ENCODE measurements around the gene PGS1.

Gene PGS1

DNA sequence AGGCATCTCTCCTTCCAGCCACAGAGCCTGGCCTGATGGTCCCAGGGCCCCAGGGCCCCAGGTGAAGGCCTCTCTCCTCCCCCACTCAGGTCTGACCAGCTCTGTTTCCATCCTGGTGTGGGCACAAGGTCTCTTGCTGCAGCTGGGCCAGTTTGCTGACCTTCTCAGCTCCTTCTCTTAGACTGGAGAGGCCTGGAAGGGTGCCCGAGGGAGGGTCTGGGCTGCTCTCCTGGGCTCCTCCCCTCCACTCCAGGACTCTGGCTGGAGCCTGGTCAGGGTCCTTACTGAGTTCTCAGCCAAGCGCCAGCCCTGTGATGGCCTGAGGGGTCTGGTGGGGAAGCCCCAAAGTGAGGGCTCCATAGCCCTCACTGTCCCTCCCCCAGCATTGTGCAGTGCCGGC lies 31.0 kb upstream of the PGS1 start:
- DNase-seq = no peak

DNA sequence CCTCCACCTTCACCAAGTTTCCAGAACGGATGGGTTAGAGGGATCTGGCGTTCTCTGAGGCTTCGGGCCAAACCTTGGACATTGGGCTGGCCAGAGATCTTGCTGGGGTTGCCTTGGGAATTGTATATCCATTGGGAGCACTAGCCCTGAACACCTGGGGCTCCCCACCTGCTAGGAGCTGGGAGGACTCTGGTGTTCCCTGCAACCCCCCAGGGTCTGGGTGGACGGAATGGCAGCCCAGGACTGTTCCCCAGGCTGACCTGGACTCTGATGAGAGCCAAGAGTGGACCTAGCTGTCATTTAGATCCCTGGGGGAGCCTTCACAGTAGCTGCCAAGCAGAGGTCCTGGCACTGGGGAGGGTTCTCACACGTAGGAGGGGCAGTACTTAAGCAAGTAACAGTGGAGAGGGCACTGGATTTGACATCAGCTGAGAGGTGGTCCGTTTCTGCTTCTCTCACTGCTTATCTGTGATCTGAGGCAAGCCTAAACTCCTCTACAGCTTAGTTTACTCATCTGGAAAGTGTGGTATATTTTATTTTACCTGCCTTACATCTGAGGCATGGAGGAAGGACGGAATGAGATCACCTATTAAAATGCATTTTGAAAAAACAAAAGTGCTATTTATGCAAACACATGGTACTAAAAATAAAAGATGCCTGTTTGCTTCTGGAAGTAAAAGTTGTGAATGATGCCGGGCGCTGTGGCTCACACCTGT lies 30.2 kb upstream of the PGS1 start:
- no peak for DNase-seq

DNA sequence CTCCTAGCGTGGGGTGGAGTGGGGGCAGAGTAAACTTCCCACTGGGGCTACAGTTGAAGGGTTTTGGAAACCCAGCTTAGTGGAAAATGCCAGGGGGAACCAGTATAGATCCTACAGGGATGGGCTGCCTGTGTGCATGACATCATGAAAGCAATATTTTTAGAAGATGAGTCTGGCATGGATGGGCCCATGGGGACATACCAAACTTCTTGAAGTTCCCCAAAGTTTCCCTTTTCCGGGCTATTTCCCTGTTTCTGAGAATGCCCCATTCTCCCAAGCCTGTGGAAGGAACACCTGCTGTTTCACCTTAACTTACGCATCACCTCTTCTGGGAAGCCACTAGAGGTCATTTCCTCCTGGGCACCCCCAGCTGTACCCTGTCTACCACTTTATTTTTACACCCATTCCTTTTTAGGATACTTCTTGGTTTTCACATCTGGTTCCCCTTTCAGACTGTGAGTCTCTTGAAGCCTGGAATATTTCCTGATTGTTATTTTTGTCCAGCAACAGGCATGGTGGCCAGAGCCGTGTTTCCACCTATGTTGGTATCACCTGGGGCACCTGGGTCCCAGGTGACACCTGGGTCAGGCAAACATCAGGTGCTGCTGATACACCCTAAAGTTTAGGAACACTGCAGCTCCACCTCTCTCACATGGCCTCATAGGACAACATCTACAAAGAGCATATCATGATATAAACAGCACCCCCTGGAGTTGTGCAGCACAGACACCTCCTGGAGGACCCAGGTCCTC lies 28.4 kb upstream of the PGS1 start:
- no peak for DNase-seq

DNA sequence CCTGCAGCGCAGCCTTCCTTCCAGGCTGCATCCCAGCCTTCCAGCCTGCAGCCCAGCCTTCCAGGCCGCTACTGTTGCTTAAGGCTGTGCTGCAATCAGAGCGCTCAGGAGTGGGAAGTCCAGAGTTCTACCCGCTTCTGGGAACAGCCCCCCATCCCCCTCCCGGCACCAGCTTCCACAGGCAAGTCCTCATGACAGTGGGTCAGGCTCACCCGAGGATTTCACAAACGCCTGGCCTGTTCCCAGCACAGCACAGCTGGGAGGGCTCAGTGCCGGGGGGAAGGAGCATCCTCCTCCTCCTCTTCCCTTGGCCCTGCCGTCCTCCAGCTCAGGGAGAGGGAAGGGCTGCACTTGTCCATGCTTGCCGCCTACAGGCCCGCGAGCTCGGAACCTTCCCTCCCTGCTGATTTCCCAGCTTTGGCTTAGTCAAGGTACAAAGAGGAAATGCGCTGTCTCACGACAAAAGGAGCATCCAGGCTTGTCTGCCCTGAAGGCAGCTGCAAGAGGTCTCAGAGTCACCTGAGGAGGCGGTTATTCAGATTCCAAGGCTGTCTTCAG lies 26.9 kb upstream of the PGS1 start:
- no peak for DNase-seq

DNA sequence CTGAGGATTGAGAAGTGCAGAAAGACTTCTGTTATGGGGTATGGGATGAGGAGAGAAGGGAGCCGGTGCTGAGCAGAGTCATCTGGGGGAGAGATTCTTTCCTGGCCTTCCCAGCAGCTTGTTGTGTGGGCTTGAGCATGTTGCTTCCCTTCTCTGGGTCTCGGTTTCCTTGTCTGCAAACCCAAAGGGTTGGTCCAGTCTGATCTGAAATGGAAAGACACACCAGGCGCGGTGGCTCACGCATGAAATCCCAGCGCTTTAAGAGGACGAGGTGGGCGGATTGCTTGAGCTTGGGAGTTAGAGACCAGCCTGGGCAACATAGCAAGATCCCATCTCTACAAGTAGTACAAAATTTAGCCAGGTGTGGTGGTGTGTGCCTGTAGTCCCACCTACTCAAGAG lies 24.6 kb upstream of the PGS1 start:
- DNase-seq = no peak

DNA sequence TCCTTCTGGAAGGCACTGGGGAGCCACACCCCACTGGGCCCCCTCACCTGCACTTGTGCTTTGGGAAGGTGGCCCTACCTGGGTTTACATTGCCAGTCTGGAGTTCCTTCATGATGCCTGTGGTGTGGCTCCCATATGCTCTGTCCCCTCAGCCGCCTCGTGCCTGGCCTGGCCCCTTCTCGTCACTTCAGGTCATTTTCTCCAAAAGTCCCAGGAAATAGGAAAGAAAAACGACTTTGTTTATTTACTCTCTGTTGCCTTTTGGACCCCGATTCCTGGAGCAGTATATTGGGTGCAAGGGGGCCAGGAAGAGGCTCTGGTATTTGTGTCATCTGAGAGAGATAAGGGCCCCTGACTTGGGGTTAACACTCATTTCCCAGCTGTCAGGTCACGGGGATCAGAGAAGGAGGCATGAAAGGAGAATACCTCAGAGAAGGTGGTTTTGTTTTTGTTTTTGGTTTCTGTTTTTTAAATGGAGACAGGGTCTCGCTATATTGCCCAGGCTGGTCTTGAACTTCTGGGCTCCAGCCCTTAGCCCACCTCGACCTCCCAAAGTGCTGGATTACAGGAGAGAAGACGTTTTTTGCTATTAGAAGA lies 23.3 kb upstream of the PGS1 start:
- DNase-seq = no peak

DNA sequence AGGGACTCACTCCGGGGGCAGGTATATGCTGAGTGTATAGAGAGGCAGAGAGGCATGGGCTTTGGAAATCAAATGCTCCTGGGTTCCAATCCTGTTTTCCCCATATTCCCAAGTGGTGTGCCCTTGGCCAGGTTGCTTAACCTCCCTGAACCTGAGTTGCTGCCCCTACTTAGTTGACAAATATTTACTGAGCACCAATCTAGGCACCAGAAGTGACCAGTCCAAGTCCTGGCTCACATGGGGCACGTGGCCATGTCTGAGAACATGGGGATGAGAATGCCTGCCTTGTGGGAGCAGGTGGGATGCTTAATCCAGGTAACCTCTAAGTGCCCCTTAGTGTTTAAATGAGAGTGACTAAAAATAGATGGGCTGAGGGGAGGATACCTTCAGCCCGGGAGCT lies 22.7 kb upstream of the PGS1 start:
- DNase-seq = no peak

DNA sequence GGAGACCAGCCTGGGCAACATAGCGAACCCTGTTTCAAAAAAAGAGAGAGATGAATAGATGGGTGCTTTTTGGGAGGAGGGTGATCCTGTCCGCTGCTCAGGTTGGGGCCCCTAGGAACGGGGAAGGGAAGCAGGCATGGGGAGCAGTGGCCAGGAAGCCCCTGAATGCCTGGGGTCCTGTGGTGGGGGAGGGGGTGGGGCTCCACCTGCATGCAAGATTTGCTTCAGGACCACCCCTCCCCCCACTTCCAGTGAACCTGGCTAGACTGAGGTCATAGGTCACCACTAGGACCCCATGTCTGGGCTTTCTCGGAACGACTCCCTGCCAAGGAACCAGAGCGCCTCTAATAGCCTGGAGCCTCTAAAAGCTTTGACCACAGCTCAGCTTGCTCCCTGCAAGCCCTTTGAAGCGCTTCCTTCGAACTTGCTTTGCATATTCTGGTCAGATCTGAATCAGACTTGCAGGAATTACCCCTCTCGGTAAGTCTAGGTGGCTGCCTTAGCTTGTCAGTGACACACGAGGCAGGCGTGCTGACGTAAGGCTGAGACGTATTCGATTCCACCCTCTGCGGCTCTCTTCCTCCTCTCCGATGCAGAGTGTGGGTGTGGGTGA lies 22.2 kb upstream of the PGS1 start:
- DNase-seq = no peak

DNA sequence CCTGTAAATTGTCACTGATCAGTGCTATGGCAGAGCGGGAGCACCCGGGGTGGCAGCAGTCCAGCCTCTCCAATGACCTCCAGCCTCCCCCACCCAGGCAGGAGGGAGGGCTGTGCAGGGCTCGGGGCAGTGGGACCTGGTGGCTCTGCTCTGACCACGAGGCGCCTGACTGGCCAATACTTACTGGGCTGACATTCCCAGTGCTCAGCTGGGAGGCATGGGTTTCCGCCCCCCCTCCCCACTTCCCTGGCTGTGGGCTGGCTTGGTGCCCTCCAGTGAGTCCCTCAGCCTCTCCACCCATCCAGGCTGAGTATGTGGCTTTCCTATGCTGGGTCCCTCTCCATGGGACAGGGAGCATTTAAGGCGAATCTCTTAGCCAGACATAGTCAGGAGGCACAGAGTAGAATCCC lies 21.3 kb upstream of the PGS1 start:
- no peak for DNase-seq

DNA sequence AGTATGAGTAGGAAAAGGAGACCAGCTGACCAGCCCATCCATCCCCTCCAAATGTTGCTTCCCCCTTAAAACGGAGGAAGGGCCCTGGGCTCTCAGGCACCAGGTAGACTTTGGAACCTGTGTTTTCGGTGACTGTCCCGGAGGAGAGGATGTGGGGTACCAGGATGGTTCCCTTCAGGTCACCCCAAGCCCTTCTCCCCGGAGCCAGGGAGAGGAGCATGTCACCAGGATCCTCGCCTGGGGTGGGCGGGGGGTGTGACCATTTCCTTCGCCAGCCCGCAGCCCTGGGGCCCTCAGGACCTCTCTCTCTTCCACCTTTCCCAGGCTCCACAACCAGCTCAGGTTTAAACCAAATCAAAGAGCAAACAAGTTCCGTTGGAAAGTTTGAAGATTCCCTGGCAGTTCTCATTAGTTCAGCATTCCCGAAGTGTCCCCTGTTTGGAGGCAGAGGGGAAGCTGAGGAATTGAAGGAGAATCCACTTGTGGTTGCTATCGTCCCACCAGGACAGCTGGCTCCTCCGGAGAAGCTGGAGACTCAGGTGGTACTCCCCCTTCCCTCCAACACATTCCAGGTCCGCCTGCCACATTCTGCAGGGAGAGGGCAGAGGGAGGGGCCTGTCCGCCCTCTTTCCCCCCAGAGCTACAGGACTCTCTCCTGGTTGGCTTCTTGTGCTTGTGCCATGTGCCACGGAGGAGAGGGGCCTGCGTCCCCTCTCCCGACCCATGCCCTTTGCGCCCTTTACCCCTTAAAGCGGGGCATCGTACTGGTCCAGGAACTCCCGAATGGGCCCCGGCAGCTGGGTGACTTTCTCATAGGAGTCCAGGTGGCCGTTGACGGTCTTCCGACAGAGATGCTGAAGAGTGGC lies 20.5 kb upstream of the PGS1 start:
- DNase-seq = no peak

DNA sequence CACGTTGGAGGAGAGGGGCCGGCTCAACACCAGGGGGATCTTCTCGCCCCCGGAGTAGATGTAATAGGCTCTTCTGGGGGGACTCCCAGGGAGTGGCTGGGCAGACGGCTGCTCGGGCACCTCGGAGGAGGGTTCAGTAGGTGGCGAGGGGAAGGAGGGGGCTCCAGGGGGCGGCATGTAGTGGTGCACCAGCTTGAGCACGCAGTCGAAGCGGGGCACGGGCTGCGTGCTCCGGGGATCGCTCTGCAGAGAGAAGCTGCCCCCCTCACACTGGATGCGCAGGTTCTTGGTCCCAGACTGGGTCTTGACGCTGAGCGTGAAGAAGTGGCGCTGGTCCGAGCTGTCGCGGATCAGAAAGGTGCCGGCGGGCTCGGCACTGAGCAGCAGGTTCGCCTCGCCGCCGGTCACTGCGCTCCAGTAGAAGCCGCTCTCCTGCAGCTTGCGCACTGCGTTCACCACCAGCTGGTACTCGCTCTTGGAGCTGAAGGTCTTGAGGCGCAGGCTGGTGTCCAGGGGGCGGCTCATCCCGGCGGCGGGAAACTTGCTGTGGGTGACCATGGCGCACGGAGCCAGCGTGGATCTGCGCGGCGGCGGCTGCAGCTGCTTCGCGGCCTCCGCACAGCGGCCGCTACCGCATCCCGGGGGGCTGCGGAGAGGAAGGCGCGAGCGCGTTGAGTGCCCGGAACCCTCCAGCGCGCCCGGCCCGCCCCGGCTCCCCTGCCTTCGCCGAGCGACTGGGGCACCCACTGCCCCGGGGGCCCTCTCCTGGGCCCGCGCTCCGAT lies 19.7 kb upstream of the PGS1 start:
- peak; percentile 4 for DNase-seq

DNA sequence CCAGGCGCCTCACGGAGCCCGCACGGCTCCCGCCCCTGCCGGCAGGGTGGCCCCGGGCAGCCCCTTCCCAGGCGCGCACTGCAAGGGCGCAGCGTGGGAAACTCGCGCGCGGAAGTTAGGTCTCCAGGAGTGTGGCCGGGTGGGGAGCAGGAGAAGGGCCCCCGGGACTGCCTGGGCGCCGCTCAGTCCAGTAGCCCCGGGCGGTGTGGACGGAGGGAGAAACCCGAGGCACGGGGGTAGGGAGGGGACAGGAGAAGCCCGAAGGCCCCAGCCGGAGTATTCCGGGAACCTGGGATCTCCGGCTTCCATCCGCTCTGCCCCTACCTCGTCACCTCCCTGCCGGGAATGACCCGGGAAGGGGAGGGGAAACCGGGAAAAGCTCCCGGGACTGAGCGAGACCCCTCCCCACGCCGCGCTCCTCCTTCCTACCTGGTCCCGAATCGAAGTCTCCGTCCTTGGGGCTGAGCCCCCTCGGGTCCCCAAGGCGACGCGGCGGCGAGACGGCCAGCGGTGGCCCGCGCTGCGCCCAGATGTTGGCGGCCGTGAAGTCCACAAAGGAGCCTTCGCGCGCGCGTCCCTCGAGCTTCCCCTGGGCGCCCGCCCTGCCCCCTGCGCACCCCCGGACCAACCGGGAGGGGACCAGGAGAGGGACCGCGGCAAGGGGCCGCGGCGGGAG lies 19.0 kb upstream of the PGS1 start:
- peak; percentile 3 for DNase-seq

DNA sequence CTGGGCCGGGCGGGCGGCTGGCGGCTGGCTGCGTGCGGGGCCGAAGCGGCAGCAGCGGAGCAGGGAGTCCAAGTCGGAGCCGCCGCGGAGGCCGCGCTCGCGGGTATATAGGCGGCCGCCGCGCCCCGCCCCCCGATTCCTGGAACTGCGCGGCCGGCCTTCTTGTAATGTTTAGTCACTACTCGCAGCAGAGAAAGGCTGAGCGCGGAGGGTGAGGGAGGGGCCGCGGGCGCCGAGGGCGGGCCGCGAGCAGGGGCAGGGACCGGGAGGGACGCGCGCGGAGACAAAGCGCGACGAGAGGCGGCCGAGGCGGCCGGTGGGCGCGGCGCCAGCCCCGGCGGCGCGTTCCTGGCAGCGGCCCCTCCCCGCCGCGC lies 18.5 kb upstream of the PGS1 start, which contains the start of gene SOCS3:
Gene SOCS3, minus strand, starts transcription at position 81 of the 374 bp plus-strand sequence. CDS start 982 bp downstream, outside the sequence.
- DNase-seq = peak; percentile 79

DNA sequence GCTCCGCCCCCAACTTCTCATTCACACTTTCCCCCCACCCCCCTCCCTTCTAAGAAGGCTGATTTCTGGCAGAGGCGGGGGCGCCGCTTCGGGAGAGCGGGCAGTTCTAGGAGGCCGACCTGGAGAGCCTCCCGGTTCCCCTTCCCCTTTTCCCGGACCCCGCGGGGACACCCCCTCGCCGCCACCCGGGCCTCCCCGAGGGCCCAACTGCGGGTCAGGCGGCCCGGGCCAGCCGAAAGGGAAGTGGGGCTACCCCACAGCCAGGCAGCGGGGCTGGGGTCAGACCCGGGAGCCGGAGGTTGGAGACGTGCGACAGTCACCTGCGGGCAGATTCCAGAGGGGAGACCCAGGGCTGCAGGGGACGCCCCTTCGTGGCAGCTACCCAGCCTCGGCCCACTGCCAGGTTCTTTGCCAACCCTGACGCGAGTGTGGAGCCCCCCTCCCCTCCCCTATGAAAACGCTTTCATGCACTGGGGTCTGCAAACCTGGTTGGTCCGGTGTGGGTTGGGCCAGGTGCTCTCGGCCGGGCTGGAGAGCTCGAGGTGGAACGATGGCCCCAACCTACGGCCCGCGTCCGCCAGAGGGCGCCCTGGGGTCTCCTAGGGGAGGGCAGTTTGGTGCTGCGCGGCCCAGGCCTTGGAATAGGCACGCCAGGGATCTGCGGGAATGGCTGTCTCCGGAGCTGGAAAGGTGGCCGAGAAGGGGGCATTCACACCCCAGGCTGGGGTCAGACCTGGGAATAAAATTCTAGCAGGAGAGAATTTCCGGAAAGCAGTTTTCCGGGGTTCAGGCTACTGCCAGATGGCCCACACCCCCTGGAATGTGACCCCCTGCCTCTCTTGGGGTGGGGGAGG lies 17.9 kb upstream of the PGS1 start:
- peak; percentile 59 for DNase-seq

DNA sequence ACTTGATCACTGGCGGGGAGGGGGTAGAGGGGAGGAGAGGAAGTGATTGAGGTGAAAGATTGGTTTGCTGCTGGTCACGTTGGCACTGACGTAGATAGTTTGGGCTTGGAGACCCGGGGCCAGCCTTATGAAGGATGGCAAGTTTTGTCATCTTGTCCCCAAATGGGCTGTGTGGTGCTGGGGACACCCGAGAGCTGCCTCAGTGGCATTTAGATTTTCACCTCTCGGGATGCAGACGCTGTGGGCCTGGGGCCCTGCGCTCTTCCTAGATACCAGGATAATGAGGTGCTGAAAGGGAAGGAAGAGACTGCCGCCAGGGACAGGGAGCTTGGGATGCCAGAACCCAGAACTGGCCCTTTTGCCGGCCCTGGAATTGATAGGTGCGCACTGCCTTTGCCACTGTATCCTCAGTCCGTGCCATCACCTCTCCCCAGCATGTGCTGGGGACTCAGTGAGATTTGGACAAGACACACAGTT lies 17.2 kb upstream of the PGS1 start:
- DNase-seq = no peak

DNA sequence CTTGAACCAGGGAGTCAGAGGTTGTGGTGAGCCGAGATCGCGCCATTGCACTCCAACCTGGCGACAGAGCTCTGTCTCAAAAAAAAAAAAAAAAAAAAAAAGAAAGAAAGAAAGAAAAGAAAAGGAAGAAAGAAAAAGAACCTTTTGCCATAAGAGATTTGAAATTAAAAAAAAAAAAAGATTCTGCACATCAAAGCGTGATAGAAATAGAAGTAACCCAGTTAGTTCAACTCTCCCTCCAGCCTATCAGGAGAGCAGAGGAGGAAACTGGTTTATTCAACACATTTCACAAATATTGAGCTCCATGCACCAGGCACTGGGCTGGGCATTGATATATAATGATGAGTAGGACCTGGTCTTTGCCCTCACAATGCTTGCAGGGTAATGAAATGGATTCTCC lies 16.2 kb upstream of the PGS1 start:
- DNase-seq = no peak

DNA sequence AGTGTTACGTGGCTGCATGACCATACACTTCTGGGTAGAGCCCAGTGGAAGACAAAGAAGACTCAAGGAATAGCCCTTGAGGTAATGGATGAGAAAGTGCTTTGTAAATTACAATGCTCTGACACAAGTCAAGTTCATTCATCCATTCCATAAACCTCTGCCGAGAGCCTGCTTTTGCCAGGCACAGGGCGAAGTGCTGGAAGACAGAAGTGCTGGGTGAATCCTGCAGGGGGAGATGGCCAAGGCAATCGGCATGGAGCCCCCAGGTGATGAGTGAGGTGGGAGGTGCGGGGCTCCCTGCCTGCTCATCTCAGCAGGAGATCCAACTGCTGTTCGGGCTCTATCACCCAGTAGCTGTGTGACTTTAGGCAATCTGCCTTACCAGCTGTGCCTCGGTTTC lies 15.8 kb upstream of the PGS1 start:
- no peak for DNase-seq

DNA sequence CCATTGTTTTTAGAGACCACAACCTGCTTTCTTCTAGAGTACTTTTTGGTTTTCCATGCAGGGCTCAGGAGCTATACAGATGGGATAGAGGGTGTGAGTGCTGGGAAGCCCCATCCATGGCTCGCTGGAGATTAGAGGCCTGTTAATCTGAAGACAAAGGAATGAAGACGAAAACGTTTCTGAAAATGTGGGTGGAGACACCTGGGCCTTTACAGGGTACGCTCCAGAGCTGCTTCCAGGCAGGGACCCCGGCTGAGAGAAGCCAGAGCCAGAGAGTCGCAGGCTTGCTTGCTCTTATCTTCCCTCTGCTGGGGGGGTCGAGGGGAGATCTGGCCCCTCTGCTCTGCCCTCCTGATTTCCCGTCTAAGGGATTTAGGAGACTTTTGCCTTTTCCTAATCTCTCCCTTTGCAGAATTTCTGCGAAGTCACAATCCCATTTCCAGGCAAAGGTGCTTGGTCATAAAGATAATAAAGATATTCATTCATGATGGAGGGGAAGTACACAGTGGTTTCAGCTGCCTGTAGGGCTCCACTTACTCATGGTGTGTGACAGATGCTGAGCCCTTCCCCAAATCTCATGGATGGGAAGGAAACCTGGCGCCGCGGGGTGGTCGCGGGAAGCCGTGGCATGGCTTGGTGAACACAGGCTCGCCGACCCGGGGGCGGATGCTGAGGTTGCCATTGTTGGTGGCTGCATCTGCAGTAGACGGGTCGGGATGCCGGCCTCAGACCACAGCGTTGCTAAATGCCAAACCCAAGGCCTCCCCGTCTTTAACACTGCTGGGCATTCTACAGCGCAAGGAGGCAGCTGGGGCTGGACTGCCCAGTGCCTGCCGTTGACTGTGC lies 13.8 kb upstream of the PGS1 start:
- DNase-seq = no peak

DNA sequence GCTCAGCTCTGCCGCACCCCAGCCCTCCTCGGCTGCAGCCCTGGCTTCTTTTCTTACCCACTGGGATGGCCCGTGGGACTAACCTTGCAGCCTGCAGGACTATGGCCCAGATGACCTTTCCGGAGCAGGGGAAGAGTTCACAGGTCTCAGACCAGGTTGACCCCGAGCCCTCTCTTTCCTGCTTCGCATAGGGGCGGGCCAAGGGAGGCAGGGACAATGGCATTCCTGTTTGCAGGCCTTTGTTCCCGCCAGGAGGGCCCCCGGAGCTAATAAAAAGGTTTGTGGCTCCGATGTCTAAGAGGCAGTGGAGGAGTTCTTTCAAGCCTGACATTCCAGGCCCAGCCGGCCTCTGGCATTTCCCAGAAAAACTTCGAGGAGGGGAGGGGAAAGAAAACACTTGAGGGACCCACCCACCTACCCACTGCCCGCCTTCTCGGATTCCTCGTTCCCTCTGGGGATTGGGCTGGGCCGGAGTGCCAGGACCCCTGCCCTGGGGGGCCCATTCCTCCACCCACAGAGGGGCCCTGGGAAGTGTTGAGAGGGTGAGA lies 12.8 kb upstream of the PGS1 start:
- DNase-seq = no peak
